SK-N-MC (cell line): ENCODE results near the gene NFKBIL1.
A peak's percentile ranks its signal among the peaks of the same experiment; 100 is the strongest.

Experiments used
- DNase-seq: peaks from one replicate; pipeline ENCODE4 v3.0.0-alpha.2; 2011; ENCODE audit warnings: low read depth, low spot score
- H3K27ac ChIP-seq: fragments of 200-600 bp; sonication (generic); 2 replicates; pipeline ENCODE4 v1.5.1; 2016; ENCODE audit warnings: mixed run types
- H3K36me3 ChIP-seq: fragments of 200-600 bp; sonication (generic); 2 replicates; pipeline ENCODE4 v1.6.1; 2017; ENCODE audit warnings: antibody characterized with exemption, low read length, mixed read lengths; ENCODE audit not compliant: insufficient read depth
- H3K4me3 ChIP-seq: fragments of 200-600 bp; sonication (generic); 2 replicates; pipeline ENCODE4 v1.5.1; 2016
- H3K9ac ChIP-seq: fragments of 200-600 bp; sonication (generic); 2 replicates; pipeline ENCODE4 v1.8.0; 2017; ENCODE audit warnings: mixed run types, mixed read lengths; ENCODE audit not compliant: insufficient read length
- H3K9me3 ChIP-seq: fragments of 200-600 bp; sonication (generic); 2 replicates; pipeline ENCODE4 v1.6.1; 2017; ENCODE audit warnings: low read depth, mild to moderate bottlenecking, antibody characterized with exemption, low read length, moderate library complexity, mixed read lengths
- EZH2 ChIP-seq: fragments of 200-600 bp; sonication (generic); IDR thresholded peaks from one replicate; pipeline ENCODE4 v1.6.1; 2017; ENCODE audit warnings: antibody characterized with exemption
- FOXP2 ChIP-seq: optimal IDR thresholded peaks from 2 replicates; pipeline ENCODE3; 2011; ENCODE audit warnings: mild to moderate bottlenecking, moderate library complexity; ENCODE audit not compliant: insufficient read depth; ENCODE audit errors: extremely low read length, control extremely low read depth
- POLR2AphosphoS5 ChIP-seq: IDR thresholded peaks from 2 replicates; pipeline ENCODE4 v1.6.1; 2012; ENCODE audit warnings: mild to moderate bottlenecking, low read depth, low read length, borderline replicate concordance

NFKBIL1 gene

DNA sequence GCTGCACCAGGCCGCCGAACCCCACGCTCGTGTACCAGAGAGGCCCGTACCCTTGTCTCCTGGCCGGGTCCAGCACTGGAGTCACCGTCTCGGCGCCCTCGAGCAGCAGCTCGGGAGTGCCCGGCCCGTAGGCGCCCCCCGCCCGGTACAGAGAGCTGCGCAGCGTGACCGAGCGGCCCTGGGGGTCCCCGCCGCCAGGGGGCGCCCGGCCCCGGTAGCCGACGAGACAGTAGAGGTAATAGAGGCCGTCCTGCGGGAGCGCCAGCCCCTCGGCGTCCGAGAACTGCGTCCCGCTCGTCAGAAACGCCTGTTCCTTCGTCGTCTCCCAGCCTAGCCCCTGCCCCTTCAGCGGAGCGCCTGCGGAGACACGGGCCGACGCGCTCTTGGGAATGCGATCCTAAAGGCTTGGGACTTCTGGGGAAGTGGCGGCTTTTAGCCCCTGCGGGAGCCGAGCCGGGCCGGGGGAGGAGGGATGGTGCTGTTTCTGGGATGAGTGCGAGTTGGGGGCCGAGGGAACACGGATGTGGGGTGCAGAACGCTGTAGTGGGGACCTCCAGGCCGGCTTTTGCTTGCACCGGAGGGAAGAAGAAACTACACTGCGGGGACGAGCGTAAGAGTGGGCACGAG, 33.5 kb downstream of the NFKBIL1 start:
- Histone ChIP-seq H3K9me3 (no peaks in the 10 kb centered on the region), H3K36me3 (no peaks in the 10 kb centered on the region), H3K27ac (no peak overlapping the region), H3K4me3 (peak overlapping the region; percentile 88), H3K9ac (peak overlapping the region; percentile 81)
- DNase-seq = no peak
- TF ChIP-seq POLR2AphosphoS5 (peak; percentile 74; the same call in 1 of the 2 replicates), EZH2 (no peak), FOXP2 (peak; percentile 26)

DNA sequence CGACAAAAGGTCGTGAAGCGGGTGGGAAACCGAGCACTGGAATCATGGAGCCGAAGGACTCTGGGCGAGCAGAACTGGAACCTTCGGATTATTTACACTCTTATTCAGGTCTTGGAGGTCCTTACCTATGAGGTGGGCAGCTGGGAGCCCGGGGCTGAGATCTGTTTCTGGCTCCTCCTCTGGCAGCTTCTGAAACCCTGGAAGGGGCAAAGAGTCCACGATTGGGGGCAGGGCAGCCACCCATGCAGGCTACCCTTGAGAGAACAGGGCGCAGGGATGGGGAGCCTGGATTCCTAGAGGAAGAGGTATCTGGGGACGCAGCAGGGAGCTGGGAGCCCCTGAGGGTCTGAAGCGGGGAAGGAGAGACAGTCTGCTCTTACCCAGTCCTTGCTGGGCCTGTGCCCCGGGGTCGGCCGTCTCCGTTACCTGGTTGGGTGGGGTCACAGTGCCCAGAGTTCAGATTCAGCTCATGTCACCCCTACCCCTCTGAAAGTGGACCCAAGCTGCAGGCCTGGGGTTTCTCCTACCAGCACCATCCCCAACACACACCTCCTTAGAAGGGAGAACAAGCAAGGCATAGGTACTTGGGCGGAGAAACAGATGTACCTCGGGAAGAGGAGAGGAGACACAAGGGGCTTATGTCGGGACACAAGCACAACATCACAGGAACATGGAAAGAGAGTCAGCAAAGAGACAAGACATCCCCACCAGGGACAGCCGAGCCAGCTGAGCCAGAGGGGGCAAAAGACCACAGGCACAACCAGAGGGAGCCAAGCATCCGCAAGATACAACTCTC, 34.2 kb downstream of the NFKBIL1 start:
- no peak for TF ChIP-seq POLR2AphosphoS5
- TF ChIP-seq FOXP2 = no peak
- TF ChIP-seq EZH2 = no peak
- Histone ChIP-seq H3K4me3 (peak overlapping the region; percentile 88), H3K36me3 (no peaks in the 10 kb centered on the region), H3K9me3 (no peaks in the 10 kb centered on the region), H3K27ac (no peak overlapping the region), H3K9ac (peak overlapping the region; percentile 81)
- no peak for DNase-seq

GRCh38 chr6:31582230-31582643, 34.8 kb downstream of the NFKBIL1 start, which contains the start of gene LTB:
LTB (minus strand) TSS chr6:31582424; CDS start chr6:31582417, 7 bp downstream.
- no peaks in the 10 kb centered on the region for H3K36me3 ChIP-seq
- H3K9me3 ChIP-seq = no peaks in the 10 kb centered on the region
- H3K27ac ChIP-seq = no peak within 1 kb of the TSS
- no peak for DNase-seq
- TF ChIP-seq EZH2 = no peak
- TF ChIP-seq POLR2AphosphoS5 = no peak
- no peak for TF ChIP-seq FOXP2
- peak within 1 kb of the TSS; percentile 88 for H3K4me3 ChIP-seq
- H3K9ac ChIP-seq = peak within 1 kb of the TSS; percentile 81

DNA sequence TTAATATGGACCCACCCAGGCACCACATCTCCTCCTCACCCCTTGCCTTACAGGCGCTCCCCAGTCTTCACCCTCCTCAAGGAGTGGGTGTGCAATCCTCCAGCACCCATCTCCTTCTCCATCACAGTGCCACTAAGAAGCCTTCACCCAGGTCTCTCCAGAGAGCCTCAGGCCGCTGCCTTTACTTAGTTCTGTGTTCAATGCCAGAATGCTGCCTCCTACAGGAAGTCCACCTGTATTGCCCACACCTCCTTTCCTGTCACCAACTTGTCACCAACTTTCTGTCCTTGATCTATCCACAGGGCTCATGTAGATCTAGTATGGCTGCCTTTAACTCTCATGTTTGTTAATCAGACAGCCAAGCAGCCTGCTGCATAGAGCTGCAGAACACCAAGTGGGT, 38.1 kb downstream of the NFKBIL1 start:
- DNase-seq = no peak
- Histone ChIP-seq H3K9me3 (no peaks in the 10 kb centered on the region), H3K4me3 (no peak overlapping the region), H3K9ac (no peak overlapping the region), H3K27ac (no peak overlapping the region), H3K36me3 (no peaks in the 10 kb centered on the region)
- no peak for TF ChIP-seq POLR2AphosphoS5
- TF ChIP-seq FOXP2 = no peak
- no peak for TF ChIP-seq EZH2

DNA sequence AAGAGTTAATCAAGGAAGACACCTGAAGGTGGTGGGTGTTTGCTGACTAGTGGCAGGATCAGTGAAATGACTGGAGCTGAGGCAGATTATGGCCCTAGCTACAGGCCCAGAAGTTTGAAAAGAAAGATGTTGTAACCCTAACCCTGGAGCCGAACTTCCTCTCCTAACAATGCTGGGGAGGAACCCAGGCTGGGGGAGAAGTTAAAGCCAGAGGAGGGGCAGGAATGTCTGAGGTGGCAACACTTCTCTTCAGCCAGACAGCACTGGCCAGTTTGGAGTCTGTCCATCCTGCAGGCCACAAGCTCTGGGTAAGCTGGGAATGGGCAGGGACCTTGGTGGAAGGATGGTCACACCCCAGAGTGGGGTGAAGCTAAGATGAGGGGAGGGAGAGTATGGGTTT, 38.6 kb downstream of the NFKBIL1 start, which contains the start of gene LST1:
Gene LST1, plus strand, starts transcription at position 270 of the 400 bp plus-strand sequence. CDS start 1,023 bp downstream, outside the sequence.
- no peak for TF ChIP-seq EZH2
- no peak for TF ChIP-seq FOXP2
- no peak for TF ChIP-seq POLR2AphosphoS5
- DNase-seq = no peak
- H3K9me3 ChIP-seq = no peaks in the 10 kb centered on the region
- H3K4me3 ChIP-seq = 0 out of 2 replicates have a peak within 1 kb of the TSS, but pooled peaks have one; percentile 25
- H3K27ac ChIP-seq = no peak within 1 kb of the TSS
- H3K36me3 ChIP-seq = no peaks in the 10 kb centered on the region
- no peak within 1 kb of the TSS for H3K9ac ChIP-seq

DNA sequence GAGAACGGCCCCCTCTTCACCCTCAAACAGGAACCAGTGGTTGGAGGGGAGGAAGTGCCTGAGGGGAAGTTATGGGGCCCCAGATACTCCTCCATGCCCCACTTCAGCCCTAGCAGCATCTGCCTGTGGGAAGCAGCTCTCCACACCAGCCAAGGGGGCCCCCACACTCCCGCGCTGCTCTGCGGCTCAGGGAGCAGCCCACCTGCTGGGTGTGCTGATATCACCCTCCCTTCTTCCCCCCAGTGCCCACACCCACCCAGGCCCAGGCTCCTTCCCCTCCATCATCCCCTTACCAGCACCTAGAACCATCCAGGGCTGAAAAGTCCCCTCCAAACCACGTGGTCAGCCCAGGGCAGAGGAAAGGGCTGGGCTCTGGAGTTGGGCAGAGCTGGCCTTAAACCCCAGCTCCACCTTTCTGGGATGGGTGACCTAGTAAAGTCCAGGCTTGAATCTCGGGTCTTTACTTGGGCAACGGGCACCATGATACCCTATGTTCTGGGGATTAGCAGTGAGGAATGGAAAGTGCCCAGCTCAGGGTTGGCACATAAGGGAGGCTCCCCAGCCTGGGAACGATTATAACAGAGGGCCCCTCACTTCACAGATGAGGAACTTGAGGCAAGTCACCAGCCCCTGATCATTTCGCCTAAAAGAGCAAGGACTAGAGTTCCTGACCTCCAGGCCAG, 39.3 kb downstream of the NFKBIL1 start:
- H3K36me3 ChIP-seq = no peaks in the 10 kb centered on the region
- no peaks in the 10 kb centered on the region for H3K9me3 ChIP-seq
- H3K4me3 ChIP-seq = 0 out of 2 replicates have a peak overlapping the region, but pooled peaks have one; percentile 25
- TF ChIP-seq POLR2AphosphoS5 = no peak
- no peak for TF ChIP-seq FOXP2
- no peak for TF ChIP-seq EZH2
- no peak for DNase-seq
- no peak overlapping the region for H3K9ac ChIP-seq
- no peak overlapping the region for H3K27ac ChIP-seq

GRCh38 chr6:31587791-31588777, 40.7 kb downstream of the NFKBIL1 start:
- TF ChIP-seq FOXP2 = no peak
- TF ChIP-seq EZH2 = no peak
- TF ChIP-seq POLR2AphosphoS5 = no peak
- no peak for DNase-seq
- H3K27ac ChIP-seq = 0 out of 2 replicates have a peak overlapping the region, but pooled peaks have one; percentile 25
- no peak overlapping the region for H3K4me3 ChIP-seq
- H3K9ac ChIP-seq = no peak overlapping the region
- H3K36me3 ChIP-seq = no peaks in the 10 kb centered on the region
- no peaks in the 10 kb centered on the region for H3K9me3 ChIP-seq
